ENCODE data around the gene CST9. TPM values are rescaled to one million over a fixed set of nuclear protein-coding genes. Genes with fewer than 3 reads are reported as not detected.

CST9 gene
- polyA plus RNA-seq, 1 donor (not counting 4 experiments of a cell fraction or from before 2014, with no cell fraction given) = not detected

DNA sequence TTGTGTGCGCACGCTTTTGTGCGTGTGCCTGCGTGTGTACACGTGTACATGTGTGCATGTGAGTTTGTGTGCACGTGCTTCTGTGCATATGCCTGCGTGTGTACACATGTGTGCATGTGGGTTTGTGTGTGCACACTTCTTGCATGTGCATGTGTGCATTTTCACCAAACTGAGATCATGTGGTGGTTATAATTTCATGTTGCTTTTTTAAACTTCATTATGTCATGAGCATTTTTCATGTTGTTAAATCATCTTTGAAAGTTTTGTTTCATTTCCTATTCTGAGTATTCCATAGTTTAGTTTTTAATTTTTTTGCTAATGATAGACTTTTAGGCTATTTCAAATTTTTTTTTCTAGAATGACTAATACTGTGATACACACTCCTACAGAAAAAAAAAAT, 38.4 kb upstream of the CST9 start:
- no peak overlapping the region for H2AFZ ChIP-seq (ENCODE audit: control insufficient read depth, low read length)
- TF ChIP-seq, protein P1, sequence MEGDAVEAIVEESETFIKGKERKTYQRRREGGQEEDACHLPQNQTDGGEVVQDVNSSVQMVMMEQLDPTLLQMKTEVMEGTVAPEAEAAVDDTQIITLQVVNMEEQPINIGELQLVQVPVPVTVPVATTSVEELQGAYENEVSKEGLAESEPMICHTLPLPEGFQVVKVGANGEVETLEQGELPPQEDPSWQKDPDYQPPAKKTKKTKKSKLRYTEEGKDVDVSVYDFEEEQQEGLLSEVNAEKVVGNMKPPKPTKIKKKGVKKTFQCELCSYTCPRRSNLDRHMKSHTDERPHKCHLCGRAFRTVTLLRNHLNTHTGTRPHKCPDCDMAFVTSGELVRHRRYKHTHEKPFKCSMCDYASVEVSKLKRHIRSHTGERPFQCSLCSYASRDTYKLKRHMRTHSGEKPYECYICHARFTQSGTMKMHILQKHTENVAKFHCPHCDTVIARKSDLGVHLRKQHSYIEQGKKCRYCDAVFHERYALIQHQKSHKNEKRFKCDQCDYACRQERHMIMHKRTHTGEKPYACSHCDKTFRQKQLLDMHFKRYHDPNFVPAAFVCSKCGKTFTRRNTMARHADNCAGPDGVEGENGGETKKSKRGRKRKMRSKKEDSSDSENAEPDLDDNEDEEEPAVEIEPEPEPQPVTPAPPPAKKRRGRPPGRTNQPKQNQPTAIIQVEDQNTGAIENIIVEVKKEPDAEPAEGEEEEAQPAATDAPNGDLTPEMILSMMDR (optimal IDR thresholded peaks at IDR 0.05 in 1 of 3, IDR thresholded peaks at IDR 0.05 in 1 of 3, conservative IDR thresholded peaks at IDR 0.05 in 1 of 3; ENCODE audit: extremely low read depth in 1 of 3, insufficient read depth in 2 of 3, low read length in 3 of 3) = no peak
- TF ChIP-seq EZH2 (IDR thresholded peaks at IDR 0.05; ENCODE audit: low read length) = no peak
- H3K9ac ChIP-seq (ENCODE audit: control insufficient read depth, extremely low read depth, insufficient read depth, low read length) = no peak overlapping the region
- H4K20me1 ChIP-seq (ENCODE audit: control insufficient read depth, extremely low read depth, insufficient read depth, low read length) = no peaks in the 10 kb centered on the region
- no peaks in the 10 kb centered on the region for H3K27me3 ChIP-seq (ENCODE audit: control insufficient read depth, extremely low read depth, insufficient read depth, low read length)
- H3K9me1 ChIP-seq (ENCODE audit: control insufficient read depth, extremely low read depth, insufficient read depth, low read length) = no peaks in the 10 kb centered on the region
- H3K79me2 ChIP-seq (ENCODE audit: control insufficient read depth, insufficient read depth, low read length) = no peaks in the 10 kb centered on the region
- FAIRE-seq = no peak
- H3K36me3 ChIP-seq (ENCODE audit: control insufficient read depth in 2 of 2, extremely low read depth in 1 of 2, insufficient read depth in 2 of 2, low read length in 2 of 2) = no peaks in the 10 kb centered on the region
- dilution Hi-C loops (cut with MboI; ENCODE audit: extremely low pct_ligation_motif_present, low sequenced_read_pairs) = no loop called here
- H3K4me2 ChIP-seq (ENCODE audit: control insufficient read depth, extremely low read depth, insufficient read depth, low read depth, low read length) = no peak overlapping the region
- peaks cover 15% of the 10 kb centered on the region for H3K4me1 ChIP-seq (ENCODE audit: control insufficient read depth, extremely low read depth, insufficient read depth, low read length)
- DNase-seq (ENCODE audit: low read depth, low spot score) = no peak
- no peak overlapping the region for H3K4me3 ChIP-seq (ENCODE audit: control insufficient read depth in 2 of 3, extremely low read depth in 1 of 3, insufficient read depth in 2 of 3, low read depth in 1 of 3, low read length in 3 of 3)
- H3K27ac ChIP-seq (ENCODE audit: control insufficient read depth, insufficient read depth, low read length) = no peak overlapping the region
- no peaks in the 10 kb centered on the region for H3K9me3 ChIP-seq (ENCODE audit: control insufficient read depth, low read depth, low read length)

DNA sequence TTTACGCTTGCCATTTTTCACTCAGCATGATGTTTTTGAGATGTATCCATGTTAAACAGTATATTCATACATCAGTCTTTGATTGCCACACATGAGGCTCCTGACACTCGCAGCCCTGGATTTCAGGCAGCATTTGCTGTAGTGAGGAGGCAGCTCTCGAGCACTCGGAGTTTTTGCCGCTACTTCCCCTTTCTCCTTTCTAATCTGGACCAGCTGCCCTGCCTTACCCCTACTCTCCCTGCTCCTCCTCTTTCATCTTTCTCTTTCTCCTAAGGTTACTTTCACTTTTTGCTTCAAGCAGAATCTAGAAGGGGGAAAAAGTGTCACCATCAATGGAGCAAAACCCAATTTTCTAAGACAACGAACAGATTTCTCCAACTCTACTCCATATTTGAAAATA, 37.9 kb upstream of the CST9 start:
- Histone ChIP-seq H3K9me1 (ENCODE audit: control insufficient read depth, extremely low read depth, insufficient read depth, low read length) (no peaks in the 10 kb centered on the region), H3K9me3 (ENCODE audit: control insufficient read depth, low read depth, low read length) (no peaks in the 10 kb centered on the region), H3K9ac (ENCODE audit: control insufficient read depth, extremely low read depth, insufficient read depth, low read length) (no peak overlapping the region), H3K27ac (ENCODE audit: control insufficient read depth, insufficient read depth, low read length) (no peak overlapping the region), H3K79me2 (ENCODE audit: control insufficient read depth, insufficient read depth, low read length) (no peaks in the 10 kb centered on the region), H3K27me3 (ENCODE audit: control insufficient read depth, extremely low read depth, insufficient read depth, low read length) (no peaks in the 10 kb centered on the region), H3K4me1 (ENCODE audit: control insufficient read depth, extremely low read depth, insufficient read depth, low read length) (peaks cover 19% of the 10 kb centered on the region), H2AFZ (ENCODE audit: control insufficient read depth, low read length) (no peak overlapping the region), H3K36me3 (ENCODE audit: control insufficient read depth in 2 of 2, extremely low read depth in 1 of 2, insufficient read depth in 2 of 2, low read length in 2 of 2) (no peaks in the 10 kb centered on the region), H3K4me2 (ENCODE audit: control insufficient read depth, extremely low read depth, insufficient read depth, low read depth, low read length) (no peak overlapping the region), H3K4me3 (ENCODE audit: control insufficient read depth in 2 of 3, extremely low read depth in 1 of 3, insufficient read depth in 2 of 3, low read depth in 1 of 3, low read length in 3 of 3) (no peak overlapping the region), H4K20me1 (ENCODE audit: control insufficient read depth, extremely low read depth, insufficient read depth, low read length) (no peaks in the 10 kb centered on the region)
- TF ChIP-seq, protein P1 (optimal IDR thresholded peaks at IDR 0.05 in 1 of 3, IDR thresholded peaks at IDR 0.05 in 1 of 3, conservative IDR thresholded peaks at IDR 0.05 in 1 of 3; ENCODE audit: extremely low read depth in 1 of 3, insufficient read depth in 2 of 3, low read length in 3 of 3) = no peak
- TF ChIP-seq EZH2 (IDR thresholded peaks at IDR 0.05; ENCODE audit: low read length) = no peak
- DNase-seq (ENCODE audit: low read depth, low spot score) = no peak
- no peak for FAIRE-seq
- dilution Hi-C loops (cut with MboI; ENCODE audit: extremely low pct_ligation_motif_present, low sequenced_read_pairs) = no loop called here
